OCI-LY1 (cell line): ENCODE measurements around the gene GBE1.
"Not testable (repeated sequence)": the region's sequence is repeated elsewhere in the genome, so short reads cannot be mapped to it uniquely, and the experiment has no call there.

Source experiments
- H2AFZ ChIP-seq: fragments of 200-600 bp; sonication (generic), shearing (Covaris generic); 2 replicates; pipeline ENCODE4 v1.6.0; 2014; ENCODE audit warnings: antibody characterized with exemption, mild to moderate bottlenecking, low read length
- H3F3A ChIP-seq: fragments of 200-600 bp; sonication (generic), shearing (Covaris generic); 2 replicates; pipeline ENCODE4 v1.6.0; 2014; ENCODE audit warnings: mild to moderate bottlenecking, antibody characterized with exemption, low read length, moderate library complexity; ENCODE audit not compliant: insufficient read depth
- H3K27ac ChIP-seq: fragments of 200-600 bp; sonication (generic); 2 replicates; pipeline ENCODE4 v1.5.1; 2014; ENCODE audit warnings: low read length, mixed run types, mild to moderate bottlenecking, low read depth; ENCODE audit not compliant: poor library complexity, severe bottlenecking
- H3K27me3 ChIP-seq: fragments of 200-600 bp; sonication (generic); 2 replicates; pipeline ENCODE4 v1.6.0; 2014; ENCODE audit warnings: antibody characterized with exemption, mild to moderate bottlenecking, low read length, moderate library complexity; ENCODE audit not compliant: insufficient read depth
- H3K36me3 ChIP-seq: fragments of 200-600 bp; sonication (generic); 2 replicates; pipeline ENCODE4 v1.6.1; 2014; ENCODE audit warnings: mild to moderate bottlenecking, antibody characterized with exemption, low read length, moderate library complexity, mixed read lengths; ENCODE audit not compliant: insufficient read depth
- H3K4me1 ChIP-seq: fragments of 200-600 bp; sonication (generic); 2 replicates; pipeline ENCODE4 v1.5.1; 2014; ENCODE audit warnings: mild to moderate bottlenecking, low read length, moderate library complexity; ENCODE audit not compliant: insufficient read depth, severe bottlenecking
- H3K4me2 ChIP-seq: fragments of 200-600 bp; sonication (generic), shearing (Covaris generic); 2 replicates; pipeline ENCODE4 v1.6.1; 2014; ENCODE audit warnings: low read length
- H3K4me3 ChIP-seq: fragments of 200-600 bp; sonication (generic); 2 replicates; pipeline ENCODE4 v1.5.1; 2014; ENCODE audit warnings: low read length, low read depth, mild to moderate bottlenecking, mixed read lengths; ENCODE audit not compliant: poor library complexity, severe bottlenecking
- H3K79me2 ChIP-seq: fragments of 200-600 bp; shearing (Covaris generic); 2 replicates; pipeline ENCODE4 v1.6.1; 2016; ENCODE audit warnings: mixed run types, low read length, mixed read lengths; ENCODE audit not compliant: insufficient read depth
- H3K9ac ChIP-seq: fragments of 200-600 bp; sonication (generic), shearing (Covaris generic); 2 replicates; pipeline ENCODE4 v1.6.1; 2014; ENCODE audit warnings: mild to moderate bottlenecking, low read length, mixed read lengths
- H3K9me2 ChIP-seq: fragments of 200-600 bp; sonication (generic), shearing (Covaris generic); 2 replicates; pipeline ENCODE4 v1.6.1; 2014; ENCODE audit warnings: low read depth, mild to moderate bottlenecking, low read length, mixed read lengths
- H3K9me3 ChIP-seq: fragments of 200-600 bp; shearing (Covaris generic); 2 replicates; pipeline ENCODE4 v1.6.1; 2014; ENCODE audit warnings: low read length, mixed read lengths
- H4K20me1 ChIP-seq: fragments of 200-600 bp; sonication (generic), shearing (Covaris generic); 2 replicates; pipeline ENCODE4 v1.6.0; 2016; ENCODE audit warnings: mild to moderate bottlenecking, low read length; ENCODE audit not compliant: insufficient read depth
- CTCF ChIP-seq: fragments of 200-600 bp; sonication (generic), shearing (Covaris generic); IDR thresholded peaks from 2 replicates; pipeline ENCODE4 v1.5.1; 2017; ENCODE audit warnings: mild to moderate bottlenecking, antibody characterized with exemption, low read length, moderate library complexity, mixed read lengths
- EZH2 ChIP-seq: fragments of 200-600 bp; sonication (generic), shearing (Covaris generic); IDR thresholded peaks from 2 replicates; pipeline ENCODE4 v1.8.0; 2017; ENCODE audit warnings: borderline replicate concordance, mixed run types, mild to moderate bottlenecking, antibody characterized with exemption, low read length, moderate library complexity, mixed read lengths

Gene GBE1

GRCh38 chr3:81752604-81753003, 8.8 kb downstream of the GBE1 start:
- Histone ChIP-seq H3K9me2 (no peaks in the 10 kb centered on the region), H3K79me2 (no peaks in the 10 kb centered on the region)

DNA sequence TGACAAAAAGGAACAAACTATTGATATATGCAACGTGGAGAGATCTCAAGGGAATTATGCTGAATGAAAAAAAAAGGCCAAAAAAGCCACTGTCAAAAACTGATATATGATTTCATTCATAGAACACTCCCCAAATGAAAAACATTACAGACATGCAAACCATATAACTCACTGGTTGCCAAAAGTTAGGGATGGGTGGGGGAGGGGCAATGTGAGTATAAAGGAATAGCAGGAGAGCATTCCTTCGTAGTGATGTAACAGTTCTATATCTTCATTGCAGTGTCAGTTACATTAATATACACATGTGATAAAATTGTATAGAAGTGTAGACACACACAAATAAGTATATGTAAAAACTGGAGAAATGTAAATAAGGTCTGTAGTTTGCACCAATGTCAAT, 12.2 kb downstream of the GBE1 start:
- H3K9ac ChIP-seq: no peak overlapping the region
- H3K9me3 ChIP-seq: peaks cover 3% of the 10 kb centered on the region
- no peaks in the 10 kb centered on the region for H4K20me1 ChIP-seq
- H3K4me3 ChIP-seq: no peak overlapping the region
- H3K9me2 ChIP-seq: no peaks in the 10 kb centered on the region
- H3F3A ChIP-seq: no peaks in the 10 kb centered on the region
- TF ChIP-seq EZH2: no peak
- TF ChIP-seq CTCF: no peak
- H3K4me2 ChIP-seq: no peak overlapping the region
- no peaks in the 10 kb centered on the region for H3K27me3 ChIP-seq
- H3K27ac ChIP-seq: no peak overlapping the region
- no peaks in the 10 kb centered on the region for H3K36me3 ChIP-seq
- H2AFZ ChIP-seq: no peak overlapping the region
- no peaks in the 10 kb centered on the region for H3K79me2 ChIP-seq
- no peaks in the 10 kb centered on the region for H3K4me1 ChIP-seq

More at GRCh38 chr3:81752604-81753003, 8.8 kb downstream of the GBE1 start:
- no peak overlapping the region for H3K9ac ChIP-seq
- TF ChIP-seq CTCF (no peak), EZH2 (no peak)
- H3K36me3 ChIP-seq: no peaks in the 10 kb centered on the region
- no peaks in the 10 kb centered on the region for H3K27me3 ChIP-seq
- H2AFZ ChIP-seq: no peak overlapping the region
- no peak overlapping the region for H3K4me2 ChIP-seq
- H3K4me3 ChIP-seq: no peak overlapping the region
- H3K4me1 ChIP-seq: no peaks in the 10 kb centered on the region
- peaks cover 10% of the 10 kb centered on the region for H3K9me3 ChIP-seq
- no peak overlapping the region for H3K27ac ChIP-seq
- no peaks in the 10 kb centered on the region for H3F3A ChIP-seq
- no peaks in the 10 kb centered on the region for H4K20me1 ChIP-seq

- not testable (repeated sequence) for H3K4me3 ChIP-seq, H3K9ac ChIP-seq, H3K4me2 ChIP-seq, H3K79me2 ChIP-seq, H3K27ac ChIP-seq, H3F3A ChIP-seq, H3K27me3 ChIP-seq, H3K4me1 ChIP-seq, H3K9me3 ChIP-seq, H3K36me3 ChIP-seq, H4K20me1 ChIP-seq, H3K9me2 ChIP-seq, H2AFZ ChIP-seq
Observed at GRCh38 chr3:81747280-81747679, 14.2 kb downstream of the GBE1 start.

- Histone ChIP-seq H3K9me3 (no peaks in the 10 kb centered on the region), H3K27me3 (no peaks in the 10 kb centered on the region), H3K9me2 (no peaks in the 10 kb centered on the region), H3K79me2 (no peaks in the 10 kb centered on the region), H3K4me3 (no peak overlapping the region), H3K4me1 (no peaks in the 10 kb centered on the region), H3K9ac (no peak overlapping the region), H3K4me2 (no peak overlapping the region), H3F3A (no peaks in the 10 kb centered on the region), H2AFZ (no peak overlapping the region), H3K27ac (no peak overlapping the region), H3K36me3 (no peaks in the 10 kb centered on the region), H4K20me1 (no peaks in the 10 kb centered on the region)
- TF ChIP-seq EZH2 (no peak), CTCF (no peak)
Observed at GRCh38 chr3:81744366-81744765, 17.1 kb downstream of the GBE1 start.
